GM21390 (cell line): ENCODE measurements around the gene APEX1.

Experiments used
- ATAC-seq: cut with Tn5 transposase; IDR thresholded peaks from one replicate; pipeline ENCODE4 v1.9.1; 2021; ENCODE audit not compliant: unreplicated experiment

The APEX1 gene

DNA sequence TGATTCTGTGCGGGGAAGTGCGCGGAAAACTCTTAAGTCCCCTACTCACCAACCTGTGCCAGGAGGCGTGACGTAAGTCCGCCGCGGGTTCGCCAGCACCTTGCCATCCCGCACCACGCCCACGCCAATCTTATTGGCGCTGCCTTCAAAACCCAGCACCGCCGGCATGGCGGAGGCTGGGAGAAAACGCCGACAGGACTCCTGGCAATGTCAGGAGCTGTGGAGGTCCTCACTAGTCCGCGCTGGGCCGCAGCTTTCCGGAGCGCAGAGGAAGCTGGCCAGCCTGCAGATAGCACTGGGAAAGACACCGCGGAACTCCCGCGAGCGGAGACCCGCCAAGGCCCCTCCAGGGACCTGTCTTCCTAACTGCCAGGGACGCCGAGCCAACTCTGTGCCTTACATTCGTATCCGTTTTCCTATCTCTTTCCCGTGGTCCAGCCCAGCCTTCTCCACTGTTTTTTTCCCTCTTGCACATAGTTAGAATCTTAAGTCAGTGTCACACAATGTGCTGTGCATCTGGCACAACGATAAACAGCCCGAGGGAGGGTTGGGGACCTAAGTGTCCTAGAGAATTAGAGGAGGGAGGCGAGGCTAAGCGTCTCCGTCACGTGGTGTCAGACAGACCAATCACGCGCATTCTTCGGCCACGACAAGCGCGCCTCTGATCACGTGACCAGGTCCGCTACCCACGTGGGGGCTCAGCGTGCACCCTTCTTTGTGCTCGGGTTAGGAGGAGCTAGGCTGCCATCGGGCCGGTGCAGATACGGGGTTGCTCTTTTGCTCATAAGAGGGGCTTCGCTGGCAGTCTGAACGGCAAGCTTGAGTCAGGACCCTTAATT lies at the start of gene APEX1, which contains the start of gene OSGEP:
Gene APEX1, plus strand, starts transcription at position 711 of the 839 bp plus-strand sequence. CDS start 420 bp downstream, outside the sequence.
Gene OSGEP, minus strand, starts transcription at position 297 of the 839 bp plus-strand sequence. Its CDS starts 129 bp downstream, at position 168.
- ATAC-seq, result peak; percentile 86

DNA sequence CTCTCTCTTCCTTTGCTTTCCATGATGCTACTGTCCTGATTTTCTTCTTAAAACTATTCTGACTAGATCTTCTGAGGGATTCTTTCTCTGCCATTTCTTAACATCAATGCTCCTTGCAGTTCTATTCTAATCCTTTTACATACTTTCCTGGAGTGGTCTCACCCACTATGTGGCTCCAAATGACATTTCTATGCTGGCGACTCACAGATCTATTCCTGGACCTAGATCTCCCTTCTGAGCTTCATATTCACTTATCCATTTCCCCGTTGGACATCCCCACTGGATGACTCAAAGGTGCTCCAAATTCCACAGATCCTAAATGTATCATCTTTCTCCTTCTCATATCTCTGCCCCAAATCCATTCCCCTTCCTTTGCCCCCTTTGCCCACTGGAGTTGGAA lies 45.8 kb upstream of the APEX1 start:
- ATAC-seq, result no peak

DNA sequence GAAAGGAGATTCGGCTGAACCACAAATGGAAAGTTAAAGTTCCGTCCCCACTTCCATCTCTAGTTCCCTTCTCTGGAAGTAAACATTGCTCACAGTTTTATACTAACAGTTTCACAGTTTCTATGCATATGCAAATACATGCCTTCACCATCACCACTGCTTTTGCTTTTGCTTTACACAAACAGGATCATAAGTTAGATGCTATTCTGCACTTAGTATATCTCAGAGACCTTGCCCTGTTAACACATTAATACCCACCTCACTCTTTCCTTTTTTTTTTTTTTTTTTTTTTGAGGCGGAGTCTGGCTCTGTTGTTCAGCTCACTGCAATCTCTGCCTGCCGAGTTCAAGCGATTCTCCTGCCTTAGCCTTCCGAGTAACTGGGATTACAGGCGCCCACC lies 42.6 kb upstream of the APEX1 start:
- ATAC-seq, result peak; percentile 63

GRCh38 chr14:20412876-20413743 lies 41.9 kb upstream of the APEX1 start, which contains the start of gene TEP1:
Gene TEP1, minus strand, starts transcription at chr14:20413501. Its CDS starts 5,062 bp downstream, at chr14:20408439.
- ATAC-seq, result peak; percentile 71

- ATAC-seq, result peak; percentile 38
Measured at GRCh38 chr14:20413744-20414082, 41.3 kb upstream of the APEX1 start.

- peak; percentile 38 for ATAC-seq
Measured at GRCh38 chr14:20415782-20416206, 39.2 kb upstream of the APEX1 start.

GRCh38 chr14:20416223-20416622 lies 38.8 kb upstream of the APEX1 start:
- ATAC-seq, result no peak

DNA sequence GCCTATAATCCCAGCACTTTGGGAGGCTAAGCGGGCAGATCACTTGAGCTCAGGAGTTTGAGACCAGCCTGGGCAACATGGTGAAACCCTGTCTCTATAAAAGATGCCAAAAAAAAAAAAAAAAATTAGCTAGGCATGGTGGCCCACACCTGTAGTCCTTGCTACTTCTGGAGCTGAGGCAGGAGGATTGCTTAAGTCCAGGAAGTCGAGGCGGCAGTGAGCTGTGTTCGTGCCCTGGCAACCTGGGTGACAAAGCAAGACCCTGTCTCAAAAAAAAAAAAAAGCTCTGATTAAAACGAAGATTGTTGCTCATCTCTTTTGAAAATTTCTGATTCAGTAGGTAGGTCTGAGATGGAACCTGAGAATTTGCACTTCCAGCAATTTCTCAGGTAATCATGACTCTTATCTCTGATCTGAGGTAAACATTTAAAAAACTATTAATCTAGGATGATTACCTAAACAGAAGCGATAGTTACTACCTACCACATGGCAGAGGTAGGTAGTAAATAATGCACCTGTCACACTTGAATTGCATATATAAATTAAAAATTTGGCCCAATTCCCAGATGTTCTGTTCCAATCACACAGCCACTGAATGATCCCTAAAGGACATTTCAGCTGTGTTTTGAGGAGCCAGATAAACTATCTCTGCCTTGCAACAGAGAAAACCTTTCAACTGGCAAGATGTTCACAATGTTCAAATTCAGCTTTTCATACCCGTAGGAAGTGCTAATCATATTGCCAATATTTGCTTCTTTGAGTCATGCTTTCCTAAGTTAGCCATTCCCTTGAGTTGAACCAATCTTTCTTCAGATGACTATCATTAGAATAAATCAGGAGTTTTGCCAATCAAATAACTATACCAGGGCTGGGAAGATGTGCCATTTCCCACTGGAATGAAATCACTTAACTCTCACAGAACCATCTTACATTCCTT lies 37.5 kb upstream of the APEX1 start:
- ATAC-seq, result no peak

- no peak for ATAC-seq
Measured at GRCh38 chr14:20418501-20418909, 36.5 kb upstream of the APEX1 start.

- ATAC-seq, result no peak
Measured at GRCh38 chr14:20419419-20419818, 35.6 kb upstream of the APEX1 start.

- ATAC-seq, result no peak
Measured at GRCh38 chr14:20421267-20421666, 33.8 kb upstream of the APEX1 start.

GRCh38 chr14:20422886-20423285 lies 32.1 kb upstream of the APEX1 start:
- ATAC-seq, result no peak

DNA sequence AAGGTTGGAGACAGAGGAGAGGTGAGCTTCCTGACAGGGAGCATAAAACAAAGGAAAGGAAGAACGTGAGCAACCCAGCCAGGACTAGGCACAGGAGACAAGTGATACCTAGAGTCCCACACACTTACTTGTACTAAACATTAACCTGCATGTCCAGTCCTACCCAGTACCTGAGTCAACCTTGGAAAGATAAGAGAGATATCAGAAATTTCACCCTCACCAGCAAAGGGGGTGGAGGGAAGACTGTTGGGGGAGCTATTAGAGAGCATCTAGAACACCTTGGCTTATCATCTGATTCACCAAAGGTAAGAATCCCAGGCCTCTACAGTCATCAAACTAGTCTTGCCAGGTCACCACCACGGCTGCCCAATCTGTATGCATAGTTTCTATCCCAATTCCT lies 30.2 kb upstream of the APEX1 start:
- ATAC-seq, result no peak

DNA sequence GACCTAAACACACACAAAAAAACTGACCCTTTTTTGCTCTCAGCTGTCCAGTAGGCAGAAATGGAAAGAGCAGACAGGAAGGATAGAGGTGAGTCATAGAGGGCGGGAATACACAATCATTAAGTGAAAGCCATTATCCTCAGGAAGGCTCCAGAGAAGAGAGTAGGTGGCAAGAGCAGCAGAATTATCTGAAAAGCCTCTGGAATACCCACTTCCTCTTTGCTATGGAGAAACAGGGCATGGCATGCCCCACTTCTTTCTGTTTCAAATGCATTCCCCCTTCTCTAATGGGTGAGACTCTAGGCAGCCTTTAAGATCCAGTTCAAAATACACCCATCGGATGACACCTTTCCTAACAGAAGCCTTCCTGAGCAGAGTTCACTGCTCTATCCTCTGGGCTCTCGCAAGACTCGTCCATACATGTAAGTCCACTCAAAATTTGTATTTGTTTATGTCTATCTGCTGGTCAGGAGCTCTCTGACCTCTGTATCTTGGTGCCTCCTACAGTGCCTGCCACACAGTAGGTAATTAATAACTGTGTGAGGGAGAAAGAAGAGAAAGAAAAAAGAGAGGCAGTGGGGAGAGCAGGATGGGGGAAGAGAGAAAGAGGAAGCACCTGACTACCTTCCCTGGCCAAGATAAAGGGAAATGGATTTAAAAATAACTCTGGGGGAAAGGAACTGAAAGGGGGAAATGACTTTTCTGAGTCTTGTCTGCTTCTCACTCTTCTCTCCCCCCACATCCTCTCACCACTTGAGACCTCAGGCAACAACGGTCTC lies 27.6 kb upstream of the APEX1 start:
- ATAC-seq, result peak; percentile 80

GRCh38 chr14:20428010-20428365 lies 27.0 kb upstream of the APEX1 start:
- peak; percentile 35 for ATAC-seq

- ATAC-seq, result no peak
Measured at GRCh38 chr14:20428802-20429201, 26.2 kb upstream of the APEX1 start.

- ATAC-seq, result no peak
Measured at GRCh38 chr14:20429801-20430669, 25.0 kb upstream of the APEX1 start.

DNA sequence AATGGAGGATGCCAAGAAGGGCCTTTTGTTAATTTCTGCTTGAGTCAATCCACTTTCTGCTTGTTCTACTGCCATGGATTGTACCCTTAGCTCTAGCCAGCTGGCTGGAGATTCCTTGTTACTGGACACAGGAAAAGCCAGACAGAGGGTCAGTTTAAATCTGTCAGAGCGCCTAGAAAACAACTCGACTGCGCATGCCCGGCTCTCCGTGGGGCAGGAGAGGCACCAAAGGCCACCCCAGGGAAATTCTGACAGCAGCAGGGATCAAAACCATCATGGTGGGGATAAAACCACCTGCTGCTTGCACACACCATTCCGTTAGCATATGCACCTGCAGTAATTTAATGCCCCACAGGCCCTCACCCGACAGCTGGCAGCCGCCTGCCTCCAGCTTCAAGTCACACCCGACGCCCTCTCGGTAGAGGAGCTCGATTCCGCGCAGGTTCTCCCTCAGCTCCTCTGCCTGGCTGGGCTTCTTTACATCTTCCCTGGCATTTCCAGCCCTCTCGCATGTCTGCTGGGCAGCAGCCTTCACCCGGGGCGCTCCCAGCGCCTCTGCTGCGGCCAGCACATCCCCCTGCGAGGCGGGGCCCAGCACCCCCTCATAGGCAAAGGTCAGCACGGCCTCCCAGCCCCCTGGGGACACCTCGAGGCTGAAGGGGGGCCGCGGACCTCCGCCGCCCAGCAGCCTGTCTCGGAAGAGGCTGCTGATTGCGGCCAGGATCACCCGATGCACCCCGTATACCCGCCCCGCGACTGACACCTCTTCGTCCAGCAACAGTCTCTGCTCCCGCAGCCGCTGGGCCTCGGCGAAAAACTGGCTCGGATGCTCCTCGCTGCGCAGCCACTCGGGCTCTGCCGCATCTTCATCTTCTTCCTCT lies 20.1 kb upstream of the APEX1 start:
- ATAC-seq, result no peak
